ENCODE measurements around the gene KIRREL3. TPM values are rescaled to one million over a fixed set of nuclear protein-coding genes. Genes with fewer than 3 reads are reported as not detected.

Gene KIRREL3
- total and polyA plus RNA-seq, 2 of the 4 experiments (the other 2 are of a cell fraction): 10.9 to 15.9 TPM

- no peak overlapping the region for H3K18ac ChIP-seq (ENCODE audit: low read depth, low read length)
- no TSS peak for BruUV-seq (replicated peaks)
- in situ Hi-C loops (cut with MboI; ENCODE audit: low sequenced_read_pairs): no loop called here
- POLR2A ChIA-PET (ENCODE audit: unreplicated experiment): no interaction called here
- H4K20me1 ChIP-seq (ENCODE audit: insufficient read depth, low read length): no peaks in the 10 kb centered on the region
- H3K23ac ChIP-seq (ENCODE audit: low read depth, low read length): no peak overlapping the region
- no peak overlapping the region for H2AK5ac ChIP-seq (ENCODE audit: low read depth, low read length)
- dilution Hi-C loops (cut with HindIII; ENCODE audit: low sequenced_read_pairs, unreplicated experiment): no loop called here
- DNase-seq (no peak), ATAC-seq (ENCODE audit: low read depth) (no peak)
- no peaks in the 10 kb centered on the region for H3K4me1 ChIP-seq (ENCODE audit: control insufficient read depth, insufficient read depth, low read length)
- no peak overlapping the region for H4K91ac ChIP-seq (ENCODE audit: insufficient read depth, low read depth, low read length)
- no peak overlapping the region for H3K9ac ChIP-seq (ENCODE audit: low read depth, low read length)
- no peaks in the 10 kb centered on the region for H3K9me3 ChIP-seq (ENCODE audit: control insufficient read depth, insufficient read depth, low read length)
- H3K27me3 ChIP-seq (ENCODE audit: control insufficient read depth, insufficient read depth, low read length): no peaks in the 10 kb centered on the region
- no peak overlapping the region for H4K8ac ChIP-seq (ENCODE audit: low read depth in 2 of 2, low read length in 2 of 2)
- no peak overlapping the region for H2BK15ac ChIP-seq (ENCODE audit: low read depth, low read length)
- no peak overlapping the region for H3K14ac ChIP-seq (replicated peaks; ENCODE audit: low read depth, low read length)
- H3K4ac ChIP-seq (ENCODE audit: low read depth, low read length): no peak overlapping the region
- no peak overlapping the region for H2AFZ ChIP-seq (replicated peaks; ENCODE audit: low read length, poor library complexity)
- no peak overlapping the region for H2BK20ac ChIP-seq (ENCODE audit: low read depth, low read length)
- H3K56ac ChIP-seq (ENCODE audit: extremely low read depth, insufficient read depth, low read length): no peak overlapping the region
- no peak overlapping the region for H3K27ac ChIP-seq (ENCODE audit: insufficient read depth, low read length)
- no peaks in the 10 kb centered on the region for H3K79me1 ChIP-seq (ENCODE audit: low read depth in 1 of 2, low read length in 2 of 2)
- no peaks in the 10 kb centered on the region for H3K9me1 ChIP-seq (ENCODE audit: insufficient read depth, low read length)
- no peak overlapping the region for H4K5ac ChIP-seq (ENCODE audit: low read depth, low read length)
- H3K4me2 ChIP-seq (ENCODE audit: low read depth, low read length): no peak overlapping the region
- no peak overlapping the region for H2AK9ac ChIP-seq (replicated peaks; ENCODE audit: low read depth, low read length, poor library complexity)
- intact Hi-C loops (cut with micrococcal nuclease): no loop called here
- no peaks in the 10 kb centered on the region for H3K36me3 ChIP-seq (ENCODE audit: control insufficient read depth, insufficient read depth, low read length)
- H3K4me3 ChIP-seq (ENCODE audit: insufficient read depth, low read depth, low read length): no peak overlapping the region
- TF ChIP-seq BHLHE40 (IDR thresholded peaks at IDR 0.05; ENCODE audit: low read depth, low read length): no peak
- peak; percentile 82 for TF ChIP-seq CEBPB (IDR thresholded peaks at IDR 0.05; ENCODE audit: low read depth, low read length)
- no peak for TF ChIP-seq ELK1 (IDR thresholded peaks at IDR 0.05; ENCODE audit: borderline replicate concordance, low read depth, low read length)
- 69% methylated on average over 6 of the region's 10 CpGs; no CpG with 5 or more reads in 1 of the 2 experiments for WGBS, 2 experiments (ENCODE audit: extremely low coverage in 2 of 2, insufficient read length in 1 of 2)
- no peak overlapping the region for H2BK120ac ChIP-seq (ENCODE audit: low read depth, low read length)
- CTCF ChIA-PET: no interaction called here
- H2BK5ac ChIP-seq (ENCODE audit: low read depth, low read length, poor library complexity, severe bottlenecking): no peak overlapping the region
These were observed 486.4 kb downstream of the KIRREL3 start for GRCh38 chr11:126514061-126514693.

Data from IMR-90 (cell line).